Brain microvascular endothelial cell (primary cell): ENCODE measurements around the gene LGALS3.

Experiments used
- DNase-seq: peaks from one replicate; pipeline ENCODE4 v3.0.0-alpha.2; 2020
- H3K27ac ChIP-seq: fragments of 250-450 bp; sonication (Bioruptor Pico); 2 replicates; pipeline ENCODE4 v1.5.1; 2020; ENCODE audit warnings: mild to moderate bottlenecking, moderate library complexity
- H3K27me3 ChIP-seq: fragments of 250-450 bp; sonication (Bioruptor Pico); replicated peaks from 2 replicates; pipeline ENCODE4 v1.5.1; 2020; ENCODE audit warnings: mild to moderate bottlenecking
- H3K36me3 ChIP-seq: fragments of 250-450 bp; sonication (Bioruptor Pico); replicated peaks from 2 replicates; pipeline ENCODE4 v1.5.1; 2020; ENCODE audit warnings: mild to moderate bottlenecking
- H3K4me3 ChIP-seq: 2 replicates; pipeline ENCODE4 v1.5.1; 2011; ENCODE audit warnings: low read depth, mild to moderate bottlenecking, control low read depth, low read length, moderate library complexity
- in situ Hi-C: cut with HindIII; loops from 2 replicates; pipeline ENCODE4 v1.10.0; 2017; ENCODE audit warnings: low sequenced_read_pairs, low pct_ligation_motif_present
- TF ChIP-seq, protein P1 (sequence below): IDR thresholded peaks from 2 replicates; pipeline ENCODE4 v1.5.1; 2011; ENCODE audit warnings: low read depth, mild to moderate bottlenecking, moderate library complexity, low read length, control low read depth, inconsistent platforms; ENCODE audit errors: missing control alignments

LGALS3 gene

DNA sequence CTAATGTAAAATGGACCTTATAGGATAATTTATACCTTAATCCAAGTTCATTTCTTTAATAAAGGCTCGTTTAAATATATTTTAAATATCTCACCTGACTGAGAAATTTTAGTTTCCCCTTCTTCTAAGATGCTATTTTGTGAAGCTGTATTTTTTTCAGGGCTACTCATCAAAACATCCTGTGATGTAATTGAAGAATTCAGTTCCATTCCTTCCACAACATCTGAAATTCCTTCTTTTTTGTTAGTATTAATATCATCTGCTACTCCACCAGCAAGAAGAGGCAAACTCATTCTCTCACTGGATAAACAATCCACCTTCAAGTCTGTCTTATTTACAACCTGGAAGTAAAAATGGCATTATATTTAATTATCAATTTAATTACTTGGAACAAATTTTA is 22.5 kb downstream of the LGALS3 start:
- no peaks in the 10 kb centered on the region for H3K27me3 ChIP-seq
- no peak overlapping the region for H3K4me3 ChIP-seq
- in situ Hi-C loops, result no loop called here
- DNase-seq, result no peak
- H3K36me3 ChIP-seq, result no peaks in the 10 kb centered on the region
- no peak overlapping the region for H3K27ac ChIP-seq
- TF ChIP-seq, protein P1, sequence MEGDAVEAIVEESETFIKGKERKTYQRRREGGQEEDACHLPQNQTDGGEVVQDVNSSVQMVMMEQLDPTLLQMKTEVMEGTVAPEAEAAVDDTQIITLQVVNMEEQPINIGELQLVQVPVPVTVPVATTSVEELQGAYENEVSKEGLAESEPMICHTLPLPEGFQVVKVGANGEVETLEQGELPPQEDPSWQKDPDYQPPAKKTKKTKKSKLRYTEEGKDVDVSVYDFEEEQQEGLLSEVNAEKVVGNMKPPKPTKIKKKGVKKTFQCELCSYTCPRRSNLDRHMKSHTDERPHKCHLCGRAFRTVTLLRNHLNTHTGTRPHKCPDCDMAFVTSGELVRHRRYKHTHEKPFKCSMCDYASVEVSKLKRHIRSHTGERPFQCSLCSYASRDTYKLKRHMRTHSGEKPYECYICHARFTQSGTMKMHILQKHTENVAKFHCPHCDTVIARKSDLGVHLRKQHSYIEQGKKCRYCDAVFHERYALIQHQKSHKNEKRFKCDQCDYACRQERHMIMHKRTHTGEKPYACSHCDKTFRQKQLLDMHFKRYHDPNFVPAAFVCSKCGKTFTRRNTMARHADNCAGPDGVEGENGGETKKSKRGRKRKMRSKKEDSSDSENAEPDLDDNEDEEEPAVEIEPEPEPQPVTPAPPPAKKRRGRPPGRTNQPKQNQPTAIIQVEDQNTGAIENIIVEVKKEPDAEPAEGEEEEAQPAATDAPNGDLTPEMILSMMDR, result no peak

DNA sequence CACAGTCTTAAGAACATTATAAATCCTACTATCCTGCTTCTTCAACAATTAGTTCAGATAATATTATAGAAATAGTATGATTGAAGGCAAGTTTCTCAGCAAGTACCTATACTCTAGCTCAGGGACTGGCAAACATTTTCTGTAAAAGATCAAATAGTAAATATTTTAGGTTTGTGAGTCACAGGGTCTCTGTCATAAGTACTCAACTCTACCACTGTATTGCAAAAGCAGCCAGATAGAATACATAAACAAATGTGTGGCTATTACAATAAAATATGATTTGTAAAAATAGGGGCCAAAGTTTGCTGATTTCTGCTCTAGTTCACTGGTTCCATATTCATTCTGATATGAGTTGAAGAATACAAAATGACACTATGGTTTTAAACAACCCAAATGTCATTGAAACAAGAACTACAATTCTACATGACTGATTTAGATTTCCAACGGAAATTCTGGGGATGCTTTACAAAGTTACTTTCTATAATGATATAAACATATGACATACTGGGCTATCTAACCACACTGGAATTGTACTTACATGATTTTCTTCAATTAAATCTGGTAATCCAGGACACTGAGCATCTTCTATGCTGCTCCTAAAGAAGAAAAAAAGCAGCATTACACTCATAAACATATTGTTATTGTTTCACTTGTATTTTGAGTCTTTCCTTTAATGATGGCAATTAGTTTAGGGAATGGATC is 23.2 kb downstream of the LGALS3 start:
- in situ Hi-C loops, result no loop called here
- no peaks in the 10 kb centered on the region for H3K27me3 ChIP-seq
- no peak for DNase-seq
- TF ChIP-seq, protein P1, result no peak
- H3K4me3 ChIP-seq, result no peak overlapping the region
- H3K27ac ChIP-seq, result no peak overlapping the region
- no peaks in the 10 kb centered on the region for H3K36me3 ChIP-seq

DNA sequence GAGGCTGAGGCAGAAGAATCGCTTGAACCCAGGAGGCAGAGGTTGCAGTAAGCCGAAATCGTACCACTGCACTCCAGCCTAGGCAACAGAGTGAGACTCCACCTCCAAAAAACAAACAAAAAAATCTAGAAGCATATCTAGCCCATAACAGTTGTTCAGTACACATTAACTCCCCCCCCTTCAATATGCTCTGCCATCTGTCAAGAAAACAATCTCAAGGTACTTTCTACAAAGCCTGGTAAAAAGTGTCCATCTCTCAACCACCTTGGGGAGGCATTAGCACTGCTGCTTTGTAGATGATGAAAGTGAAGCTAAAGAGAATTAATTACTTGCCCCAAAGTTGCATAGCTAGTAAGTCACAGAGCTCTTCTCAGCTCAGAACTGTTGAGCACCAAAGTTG is 24.9 kb downstream of the LGALS3 start:
- no peak overlapping the region for H3K4me3 ChIP-seq
- TF ChIP-seq, protein P1, result no peak
- H3K36me3 ChIP-seq, result no peaks in the 10 kb centered on the region
- no peak for DNase-seq
- no peaks in the 10 kb centered on the region for H3K27me3 ChIP-seq
- no peak overlapping the region for H3K27ac ChIP-seq
- in situ Hi-C loops, result no loop called here

DNA sequence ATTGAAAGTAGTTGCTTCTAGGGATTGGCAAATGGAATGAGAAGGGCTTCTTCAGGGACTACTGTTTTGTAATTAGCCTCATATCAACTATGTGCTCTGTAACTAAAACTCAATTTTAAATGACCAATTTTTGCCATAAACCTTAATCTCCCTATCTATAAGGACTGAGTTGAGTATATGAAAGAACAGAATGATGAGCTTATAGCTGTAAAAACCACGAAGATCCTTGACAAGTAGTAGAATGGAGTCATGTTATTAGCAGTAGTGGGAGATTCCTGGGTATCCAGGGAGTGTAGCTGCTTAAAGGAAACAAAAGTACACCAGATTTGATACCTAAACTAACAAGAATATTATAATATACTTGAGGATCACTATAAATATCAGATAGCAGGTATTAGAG is 28.0 kb downstream of the LGALS3 start:
- H3K27me3 ChIP-seq, result no peaks in the 10 kb centered on the region
- TF ChIP-seq, protein P1, result no peak
- in situ Hi-C loops, result no loop called here
- H3K36me3 ChIP-seq, result no peaks in the 10 kb centered on the region
- no peak for DNase-seq
- no peak overlapping the region for H3K4me3 ChIP-seq
- H3K27ac ChIP-seq, result no peak overlapping the region

DNA sequence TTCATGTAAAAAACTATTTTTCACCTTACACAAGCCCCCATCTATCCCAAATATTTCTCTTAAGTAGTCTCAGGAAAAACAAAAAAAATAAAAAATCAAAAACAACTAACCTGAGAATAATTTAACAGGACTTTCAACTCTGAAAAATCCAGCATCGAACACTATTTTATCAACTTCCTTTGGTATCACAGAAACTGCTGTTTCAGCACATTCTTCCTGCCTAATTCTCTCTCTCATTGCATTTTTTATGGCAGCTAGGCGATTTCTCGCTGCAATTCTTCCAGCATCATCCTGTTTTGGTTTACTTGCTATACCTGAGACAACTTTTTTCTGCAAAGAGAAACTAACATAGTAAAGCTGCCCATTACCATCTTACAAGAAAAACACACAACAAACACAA is 29.4 kb downstream of the LGALS3 start:
- no peak for DNase-seq
- Histone ChIP-seq H3K36me3 (no peaks in the 10 kb centered on the region), H3K27me3 (no peaks in the 10 kb centered on the region), H3K4me3 (no peak overlapping the region), H3K27ac (no peak overlapping the region)
- TF ChIP-seq, protein P1, result no peak
- in situ Hi-C loops, result no loop called here

DNA sequence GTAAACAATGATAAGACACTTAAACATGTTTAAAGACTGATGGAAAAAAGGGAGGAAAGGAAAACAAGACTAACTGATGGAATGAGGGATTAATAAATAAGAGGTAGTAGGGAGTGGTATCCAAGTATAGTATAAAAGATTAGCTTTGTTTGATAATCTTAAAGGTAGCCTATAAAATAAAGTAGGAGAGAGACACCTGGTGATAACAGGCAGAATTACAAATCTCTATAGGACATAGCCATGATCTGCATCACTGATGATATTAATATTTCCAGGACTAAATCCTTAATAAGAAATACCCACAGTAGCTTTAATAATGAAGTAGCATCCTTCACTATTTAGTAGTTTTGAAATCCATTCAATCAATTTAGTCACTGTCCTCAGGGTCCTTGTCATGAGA is 31.9 kb downstream of the LGALS3 start:
- TF ChIP-seq, protein P1, result peak; percentile 32
- no peaks in the 10 kb centered on the region for H3K36me3 ChIP-seq
- H3K27ac ChIP-seq, result no peak overlapping the region
- no peak for DNase-seq
- H3K27me3 ChIP-seq, result no peaks in the 10 kb centered on the region
- in situ Hi-C loops, result no loop called here
- H3K4me3 ChIP-seq, result no peak overlapping the region
